Measurements from ENCODE around the gene PF4V1.

- TF ChIP-seq CTCF (IDR thresholded peaks at IDR 0.05) (no peak), POLR2A (IDR thresholded peaks at IDR 0.05) (no peak)
These were observed 16.5 kb upstream of the PF4V1 start, which contains the start of gene CXCL6 for GRCh38 chr4:73836373-73837279.
